NCI-H1417 treated with DMSO at 0.1 percent for 48 hours (cell line): Measurements from ENCODE around the gene TM9SF1.

ENCODE experiments used
- DNase-seq: peaks from one replicate; lab custom pipeline; 2025; lab: John Stamatoyannopoulos, UW

Gene TM9SF1, protein sequence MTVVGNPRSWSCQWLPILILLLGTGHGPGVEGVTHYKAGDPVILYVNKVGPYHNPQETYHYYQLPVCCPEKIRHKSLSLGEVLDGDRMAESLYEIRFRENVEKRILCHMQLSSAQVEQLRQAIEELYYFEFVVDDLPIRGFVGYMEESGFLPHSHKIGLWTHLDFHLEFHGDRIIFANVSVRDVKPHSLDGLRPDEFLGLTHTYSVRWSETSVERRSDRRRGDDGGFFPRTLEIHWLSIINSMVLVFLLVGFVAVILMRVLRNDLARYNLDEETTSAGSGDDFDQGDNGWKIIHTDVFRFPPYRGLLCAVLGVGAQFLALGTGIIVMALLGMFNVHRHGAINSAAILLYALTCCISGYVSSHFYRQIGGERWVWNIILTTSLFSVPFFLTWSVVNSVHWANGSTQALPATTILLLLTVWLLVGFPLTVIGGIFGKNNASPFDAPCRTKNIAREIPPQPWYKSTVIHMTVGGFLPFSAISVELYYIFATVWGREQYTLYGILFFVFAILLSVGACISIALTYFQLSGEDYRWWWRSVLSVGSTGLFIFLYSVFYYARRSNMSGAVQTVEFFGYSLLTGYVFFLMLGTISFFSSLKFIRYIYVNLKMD

GRCh38 chr14:24195186-24196070, at the start of gene TM9SF1:
TSS of gene TM9SF1 (minus strand) at chr14:24195441. CDS start at chr14:24195019, 422 bp downstream.
- peak; percentile 58 for DNase-seq

- no peak for DNase-seq
Measured at GRCh38 chr14:24243336-24243836, 48.1 kb upstream of the TM9SF1 start.

DNA sequence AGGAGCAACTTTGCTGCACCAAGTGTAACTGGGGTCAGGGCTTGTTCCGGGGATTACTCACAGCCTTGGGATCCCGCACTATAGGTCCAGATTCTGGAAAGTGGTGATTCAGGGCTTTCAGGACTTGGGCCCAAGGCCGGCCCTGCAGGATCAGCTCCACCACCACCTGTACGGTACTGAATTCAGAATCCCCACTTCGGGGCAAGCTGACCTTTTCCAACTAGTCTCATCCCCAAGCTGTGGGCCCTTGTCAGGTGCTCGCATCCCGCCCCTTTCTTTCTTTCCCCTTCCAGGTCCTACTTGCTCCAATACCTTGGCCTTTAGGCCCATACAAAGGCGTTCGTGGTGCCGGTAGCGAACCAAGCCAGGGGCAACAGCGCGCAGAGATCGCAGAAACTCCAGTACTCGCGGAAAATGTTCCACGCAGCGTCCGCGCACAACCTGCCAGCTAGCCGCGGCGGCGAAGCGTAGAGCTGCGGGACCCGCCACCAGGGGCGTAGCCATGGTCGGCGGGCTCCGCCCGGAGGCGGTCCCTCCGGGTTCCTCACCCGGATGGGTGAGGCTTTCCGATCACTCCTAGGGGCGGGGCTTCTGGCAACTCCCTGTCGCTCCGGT, 46.7 kb upstream of the TM9SF1 start:
- DNase-seq, result no peak

- DNase-seq, result no peak
Measured at GRCh38 chr14:24240110-24240918, 45.1 kb upstream of the TM9SF1 start.

- DNase-seq, result no peak
Measured at GRCh38 chr14:24238527-24239037, 43.3 kb upstream of the TM9SF1 start.

DNA sequence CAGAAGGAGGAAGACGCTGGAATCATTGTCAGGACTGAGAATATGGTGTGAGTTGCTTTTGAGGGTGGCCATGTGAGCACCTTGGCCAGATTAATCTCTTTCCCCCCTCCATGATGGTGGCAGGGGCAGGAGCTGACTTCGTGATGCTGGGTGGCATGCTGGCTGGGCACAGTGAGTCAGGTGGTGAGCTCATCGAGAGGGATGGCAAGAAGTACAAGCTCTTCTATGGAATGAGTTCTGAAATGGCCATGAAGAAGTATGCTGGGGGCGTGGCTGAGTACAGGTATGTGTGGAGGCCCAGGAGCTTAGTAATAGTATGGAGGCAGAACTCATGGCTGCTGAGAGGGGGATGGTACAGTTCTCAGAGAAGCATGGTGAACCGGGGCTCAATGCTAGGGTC, 42.9 kb upstream of the TM9SF1 start:
- no peak for DNase-seq

GRCh38 chr14:24237463-24237955, 42.3 kb upstream of the TM9SF1 start:
- no peak for DNase-seq

DNA sequence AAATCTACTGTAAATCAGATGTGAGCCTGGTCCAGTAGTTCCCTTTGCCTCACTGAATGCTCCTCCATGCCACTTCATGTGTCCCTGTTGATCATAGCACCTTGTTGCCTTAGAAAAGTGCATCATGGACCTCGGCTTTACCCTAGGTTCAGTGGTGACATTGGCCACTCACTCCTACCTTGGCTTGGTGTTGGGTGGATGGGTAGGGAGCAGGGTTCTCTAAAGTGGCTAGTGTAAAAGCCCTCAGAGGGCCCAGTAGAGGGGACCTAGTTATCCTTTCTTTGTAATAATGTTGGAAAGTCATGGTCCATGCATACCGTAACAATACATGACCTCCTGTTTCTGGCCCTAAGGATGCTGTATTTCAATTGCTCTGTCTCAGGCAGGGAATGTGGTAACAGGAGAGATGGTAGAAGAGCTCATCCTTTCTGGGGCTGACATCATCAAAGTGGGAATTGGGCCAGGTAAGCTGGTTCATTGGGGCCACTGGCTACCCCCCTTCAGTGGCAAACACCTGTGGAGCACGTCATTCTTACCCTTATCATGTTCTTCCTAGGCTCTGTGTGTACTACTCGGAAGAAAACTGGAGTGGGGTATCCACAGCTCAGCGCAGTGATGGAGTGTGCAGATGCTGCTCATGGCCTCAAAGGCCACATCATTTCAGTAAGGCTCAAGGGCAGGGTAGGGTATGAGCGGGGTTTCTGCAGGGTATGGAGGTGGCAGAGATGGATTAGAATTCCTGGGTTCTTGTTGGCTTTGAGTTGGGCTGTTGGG, 41.6 kb upstream of the TM9SF1 start:
- no peak for DNase-seq

DNA sequence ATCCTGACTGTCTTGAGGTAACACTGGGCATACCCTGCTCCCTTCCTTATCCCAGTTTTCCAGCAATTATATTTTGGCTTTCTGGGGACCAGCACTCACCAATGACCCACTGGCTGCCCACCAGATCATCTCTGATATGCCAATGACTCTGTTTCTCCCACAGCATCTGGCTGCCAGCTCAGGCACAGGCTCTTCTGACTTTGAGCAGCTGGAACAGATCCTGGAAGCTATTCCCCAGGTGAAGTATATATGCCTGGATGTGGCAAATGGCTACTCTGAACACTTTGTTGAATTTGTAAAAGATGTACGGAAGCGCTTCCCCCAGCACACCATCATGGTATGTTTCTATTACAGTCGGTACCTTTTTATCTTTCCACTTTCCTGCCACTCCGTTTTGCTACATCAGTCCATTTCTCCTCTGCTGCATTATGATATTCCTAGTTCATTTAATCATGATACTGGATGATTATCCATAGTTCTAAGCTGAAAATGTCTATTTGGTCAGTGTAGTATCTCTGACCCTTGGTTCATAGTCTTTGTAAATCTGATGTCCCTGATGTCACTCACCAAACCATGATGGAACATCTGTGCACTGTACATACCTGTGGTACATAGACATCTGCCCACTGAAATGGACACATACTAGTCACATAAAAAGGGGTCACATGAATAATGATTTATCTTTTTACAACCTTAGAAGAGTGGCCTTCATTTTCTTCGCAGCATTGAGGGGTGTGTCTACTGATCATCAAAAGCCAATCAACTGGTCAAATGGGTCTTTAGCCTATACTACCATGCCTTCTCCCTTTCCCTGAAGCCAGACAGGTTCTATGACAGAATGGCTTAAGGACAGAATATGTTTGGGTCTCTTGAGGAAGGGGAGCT, 40.8 kb upstream of the TM9SF1 start:
- no peak for DNase-seq

DNA sequence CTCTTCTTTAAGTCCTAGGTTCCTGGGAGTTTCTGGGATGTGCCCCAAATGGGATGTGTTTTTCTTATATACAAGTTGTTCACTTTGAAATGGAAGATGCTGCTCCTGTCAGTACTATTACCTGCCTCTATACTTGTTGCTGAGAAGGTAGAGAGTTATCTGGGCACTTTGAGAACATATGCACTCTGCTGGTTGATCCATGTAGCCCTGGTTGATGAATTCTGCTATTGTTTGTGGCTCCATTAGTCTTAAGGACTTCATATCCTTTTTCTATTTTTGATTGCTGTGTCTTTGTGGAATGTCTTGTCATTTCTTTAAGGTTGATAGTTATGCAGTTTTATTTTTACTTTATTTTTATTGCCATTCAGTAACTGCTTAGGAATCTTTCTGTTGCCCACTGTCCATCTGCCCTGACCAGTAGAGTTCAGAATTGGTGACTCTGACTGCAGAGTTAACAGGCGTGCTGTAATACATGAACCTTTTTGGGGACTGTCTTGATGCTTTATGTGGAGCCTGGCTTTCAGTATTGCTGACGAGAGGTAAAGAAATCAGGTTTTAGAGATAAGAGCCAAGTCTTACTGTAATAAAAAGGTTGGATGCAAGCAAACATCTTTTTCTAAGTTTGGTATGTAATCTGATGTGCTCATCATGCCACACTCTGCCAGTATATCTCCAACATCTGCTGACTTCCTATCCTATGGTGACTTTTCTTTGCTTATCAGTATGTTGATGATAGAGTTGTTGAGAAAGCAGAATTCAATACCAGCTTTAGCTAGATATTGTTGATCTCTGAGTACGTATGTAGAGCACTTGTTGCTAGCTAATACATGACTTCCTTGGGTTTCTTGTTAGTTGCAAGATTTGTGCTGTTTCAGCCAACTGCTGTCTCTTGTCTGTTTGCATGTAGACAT, 39.1 kb upstream of the TM9SF1 start:
- DNase-seq, result no peak

GRCh38 chr14:24233538-24233866, 38.3 kb upstream of the TM9SF1 start:
- no peak for DNase-seq

GRCh38 chr14:24232645-24233537, 37.6 kb upstream of the TM9SF1 start, which contains the start of gene GMPR2:
TSS of gene GMPR2 (plus strand) at chr14:24232929. CDS start at chr14:24233254, 325 bp downstream.
- DNase-seq, result no peak

- peak; percentile 91 for DNase-seq
Measured at GRCh38 chr14:24232121-24232644, 36.9 kb upstream of the TM9SF1 start, which contains the start of gene NEDD8. TSS of gene NEDD8 (minus strand) at chr14:24232367. CDS start at chr14:24232267, 100 bp downstream.

DNA sequence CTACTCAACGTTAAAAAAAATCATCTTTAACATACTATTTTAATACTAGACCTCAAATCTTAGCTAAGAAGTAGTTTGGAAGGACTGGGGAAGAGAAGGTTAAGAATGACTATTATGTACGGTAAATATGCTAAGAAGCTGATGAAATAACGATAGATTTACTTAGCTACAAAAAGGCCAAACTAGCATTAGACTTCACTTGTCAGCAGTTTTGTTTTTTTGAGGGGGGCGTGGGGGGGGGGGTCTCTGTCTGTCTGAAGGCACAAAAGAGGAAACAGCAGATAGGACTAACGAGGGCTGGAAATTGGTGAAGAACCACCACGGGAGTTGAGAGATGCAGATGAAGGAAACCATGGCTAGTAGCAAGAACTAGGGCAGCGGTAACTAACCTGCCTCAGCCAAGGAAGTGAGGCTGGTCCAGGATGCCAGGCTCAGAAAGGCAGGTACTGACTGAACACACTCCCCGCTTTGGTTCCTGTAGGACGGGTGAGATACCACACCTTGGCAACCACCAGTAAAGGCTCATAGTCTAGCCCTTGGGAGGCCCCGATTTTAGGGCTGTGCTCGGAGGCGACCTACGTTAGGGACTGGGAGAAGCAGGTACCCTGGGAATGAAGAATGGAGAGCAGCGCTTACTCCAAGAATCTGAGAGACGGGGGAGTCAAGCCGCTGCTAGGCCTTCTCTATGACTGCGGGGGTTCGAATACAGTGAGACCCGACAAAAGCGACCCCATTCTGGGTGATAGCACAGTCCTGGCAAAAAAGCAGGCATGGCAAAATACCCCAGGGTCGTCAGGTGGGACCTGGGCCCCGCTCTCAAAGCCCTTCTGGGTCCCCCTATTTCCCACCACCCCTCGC, 36.3 kb upstream of the TM9SF1 start:
- DNase-seq, result no peak

DNA sequence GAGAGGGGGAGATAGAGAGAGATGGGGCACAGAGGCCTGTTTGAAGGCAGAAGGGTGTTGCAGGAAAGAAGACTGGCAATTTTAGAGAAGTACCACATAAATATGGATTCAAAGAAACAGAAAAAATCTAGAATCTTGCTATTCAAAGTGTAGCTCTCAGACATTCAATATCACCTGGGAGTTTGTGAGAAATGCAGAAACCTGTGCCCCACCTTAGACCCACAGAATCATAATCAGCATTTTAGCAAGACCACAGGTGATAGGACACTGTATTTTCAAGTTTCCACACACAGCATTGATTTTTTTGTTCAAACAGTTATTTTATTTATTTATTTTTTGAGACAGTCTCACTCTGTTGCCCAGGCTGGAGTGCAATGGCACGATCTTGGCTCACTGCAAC, 33.7 kb upstream of the TM9SF1 start:
- no peak for DNase-seq
